HG03469 (cell line): Measurements from ENCODE around the gene DCP2.

Experiments
- ATAC-seq: cut with Tn5 transposase; IDR thresholded peaks from one replicate; pipeline ENCODE4 v1.9.1; 2021; ENCODE audit warnings: mild to moderate bottlenecking, moderate library complexity, moderate number of reproducible peaks; ENCODE audit not compliant: unreplicated experiment

The DCP2 gene

DNA sequence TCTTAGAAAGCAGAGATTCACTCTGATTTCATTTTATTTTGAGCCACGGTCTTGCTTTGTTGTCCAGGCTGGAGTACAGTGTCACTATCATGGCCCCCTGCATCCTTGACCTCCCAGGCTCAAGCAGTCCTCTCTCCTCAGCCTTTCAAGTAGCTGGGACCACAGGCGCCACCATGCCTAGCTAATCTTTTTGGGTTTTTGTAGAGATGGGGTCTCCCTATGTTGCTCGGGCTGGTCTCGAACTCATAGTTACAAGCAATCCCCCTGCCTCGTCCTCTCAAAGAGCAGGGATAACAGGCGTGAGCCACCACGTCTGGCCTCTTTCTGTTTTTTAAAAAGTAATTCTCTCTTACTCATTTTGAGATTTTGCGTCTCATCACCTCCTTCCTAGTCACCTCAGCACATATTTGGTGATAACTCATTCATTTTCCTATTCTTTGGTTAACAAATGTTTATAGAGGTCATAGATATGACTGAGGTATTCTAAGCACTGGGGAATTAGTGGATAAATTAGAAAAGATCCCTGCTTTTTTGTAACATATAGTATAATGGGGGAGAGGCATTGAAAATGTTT is 10.8 kb upstream of the DCP2 start:
- ATAC-seq = no peak

DNA sequence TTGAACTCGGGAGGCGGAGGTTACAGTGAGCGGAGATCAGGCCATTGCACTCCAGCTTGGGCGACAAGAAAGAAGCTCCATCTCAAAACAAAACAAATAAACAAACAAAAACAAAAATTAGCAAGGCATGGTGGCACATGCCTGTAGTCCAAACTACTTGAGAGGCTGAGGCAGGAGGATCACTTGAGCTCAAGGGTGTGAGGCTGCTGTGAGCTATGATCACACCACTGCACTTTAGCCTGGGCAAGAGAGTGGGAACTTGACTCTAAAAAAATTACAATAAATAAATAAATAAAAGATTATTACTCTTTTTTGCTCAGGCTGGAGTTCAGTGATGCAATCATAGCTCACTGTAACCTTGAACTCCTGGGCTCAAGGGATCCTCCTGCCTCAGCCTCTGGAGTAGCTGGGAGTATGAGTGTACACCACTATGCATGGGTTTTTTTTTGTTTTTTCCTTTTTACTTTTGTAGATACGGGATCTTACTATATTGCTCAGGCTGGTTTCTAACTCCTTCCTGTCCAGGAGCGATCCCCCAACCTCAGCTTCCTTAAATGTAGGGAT is 9.0 kb upstream of the DCP2 start:
- ATAC-seq = no peak

DNA sequence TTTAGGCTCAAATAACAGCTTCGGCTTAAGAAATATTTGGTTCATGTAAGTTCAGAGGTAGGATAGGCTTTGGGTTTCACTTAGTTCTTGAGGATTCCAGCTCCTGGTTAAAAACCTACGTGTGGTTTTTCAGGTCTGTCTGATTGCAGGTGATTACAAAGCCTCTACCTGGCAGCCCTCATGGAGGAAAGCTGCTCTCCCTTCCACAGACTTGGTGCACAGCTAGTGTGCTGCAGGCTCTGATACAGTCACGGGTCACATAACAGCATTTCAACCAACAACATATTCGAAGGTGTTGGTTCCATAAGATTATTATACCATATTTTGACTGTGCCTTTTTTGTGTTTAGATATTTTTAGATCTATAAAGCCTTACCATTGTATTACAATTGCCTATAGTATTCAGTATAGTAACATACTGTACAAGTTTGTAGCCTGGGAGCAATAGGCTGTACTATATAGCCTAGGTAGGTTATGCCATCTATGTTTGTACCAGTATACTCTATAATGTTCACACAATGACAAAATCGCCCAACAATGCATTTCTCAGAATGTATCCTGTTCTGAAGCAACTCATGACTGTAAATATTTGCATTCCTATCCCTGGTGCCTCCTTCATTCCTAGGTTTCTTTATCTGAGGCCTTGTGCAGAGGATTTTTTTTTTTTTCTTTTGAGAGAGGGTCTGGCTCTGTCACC is 8.0 kb upstream of the DCP2 start:
- ATAC-seq = no peak

DNA sequence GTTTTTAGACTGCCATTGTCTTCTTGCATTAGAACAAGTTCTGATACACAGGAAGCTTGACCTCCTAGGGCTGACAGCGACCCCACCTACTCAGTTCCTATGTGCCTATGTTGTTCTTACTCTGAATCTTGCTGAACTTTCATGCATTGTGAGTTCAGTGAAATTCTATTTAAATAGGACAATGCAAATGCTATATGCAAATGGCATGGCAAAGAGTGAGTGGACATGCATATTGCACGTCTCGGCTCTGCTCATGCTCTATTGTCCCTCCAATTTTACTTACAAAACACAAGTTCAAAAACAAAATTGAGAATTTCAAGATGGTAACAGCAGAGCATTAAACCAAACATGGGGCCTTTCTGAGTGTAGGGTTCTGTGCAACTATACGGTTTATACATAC is 5.3 kb upstream of the DCP2 start:
- no peak for ATAC-seq

DNA sequence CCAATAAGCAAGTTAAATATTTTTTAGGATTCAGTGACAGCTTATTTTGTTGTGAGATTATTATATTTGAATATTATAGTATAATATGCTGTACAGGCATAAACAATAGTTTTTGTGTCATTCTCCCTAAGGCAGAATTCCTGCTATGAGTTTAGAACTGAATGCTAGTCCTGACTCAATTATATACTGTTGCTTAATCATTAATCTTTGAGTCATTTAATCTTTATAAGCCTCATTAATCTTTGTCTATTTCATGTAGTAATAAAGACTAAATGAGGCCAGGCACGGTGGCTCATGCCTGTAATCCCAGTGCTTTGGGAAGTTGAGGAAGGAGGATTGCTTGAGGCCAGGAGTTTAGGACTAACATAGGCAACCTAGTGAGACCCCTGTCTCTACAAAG is 3.6 kb upstream of the DCP2 start:
- ATAC-seq = no peak

DNA sequence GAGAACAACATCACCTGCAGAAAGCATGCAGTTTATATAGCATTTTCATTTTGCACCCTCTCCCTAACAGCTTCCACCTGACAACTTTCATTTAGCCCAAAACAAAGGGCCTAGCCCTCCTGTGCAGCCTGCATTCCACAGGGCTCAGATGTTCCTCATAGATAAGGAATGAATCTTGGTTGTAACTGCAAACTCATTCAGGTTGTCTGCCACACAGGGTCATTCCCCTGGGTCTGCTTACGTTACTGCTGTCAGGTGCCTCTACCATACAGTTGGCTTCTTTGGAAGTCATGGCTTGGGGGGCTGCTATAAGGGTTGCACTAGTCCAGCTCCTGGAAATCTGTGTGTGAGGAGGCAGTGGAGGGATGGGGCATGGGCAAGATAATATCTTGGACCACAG is 2.7 kb upstream of the DCP2 start:
- ATAC-seq = no peak

DNA sequence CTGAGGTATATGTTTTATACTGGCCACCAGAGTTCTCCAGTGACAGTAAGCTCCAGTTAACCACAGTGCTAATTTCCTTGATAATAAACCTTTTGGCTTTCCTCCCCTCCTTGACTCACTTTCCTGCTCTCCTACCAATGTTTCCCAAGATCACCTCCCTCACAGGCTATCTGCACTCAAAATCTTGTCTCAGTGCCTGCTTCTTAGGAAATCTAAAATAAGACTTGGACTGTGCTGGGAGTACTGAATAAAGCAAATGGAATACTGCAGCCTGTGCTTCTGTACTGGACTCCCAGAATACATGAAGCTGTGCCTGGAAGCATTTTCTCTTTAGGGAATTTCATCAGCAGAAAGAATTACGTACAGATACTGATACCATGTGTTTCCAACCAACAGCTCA is 1.7 kb upstream of the DCP2 start:
- no peak for ATAC-seq

GRCh38 chr5:112975721-112976431 is 722 bp upstream of the DCP2 start:
- peak; percentile 0 for ATAC-seq

DNA sequence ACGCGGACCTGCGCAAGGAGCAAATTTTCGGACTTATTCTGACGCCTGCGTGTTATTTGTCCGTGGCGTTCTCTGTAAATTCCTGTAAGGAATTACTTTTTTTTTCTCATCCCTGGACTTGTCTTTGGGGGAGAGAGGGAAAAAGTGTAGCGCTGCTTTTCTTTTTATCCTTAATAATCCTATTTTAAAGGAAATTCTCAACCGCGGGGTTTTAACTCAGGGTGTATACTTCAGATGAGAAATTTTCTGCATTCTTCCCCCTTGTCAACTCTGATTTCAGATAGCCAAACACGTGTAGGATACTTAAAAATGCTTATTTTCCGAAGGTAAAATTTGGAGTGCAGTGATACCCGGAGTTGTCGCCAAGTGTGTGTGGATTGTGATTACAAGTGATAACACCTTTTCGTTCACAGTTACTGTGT is 853 bp downstream of the DCP2 start:
- ATAC-seq = no peak

DNA sequence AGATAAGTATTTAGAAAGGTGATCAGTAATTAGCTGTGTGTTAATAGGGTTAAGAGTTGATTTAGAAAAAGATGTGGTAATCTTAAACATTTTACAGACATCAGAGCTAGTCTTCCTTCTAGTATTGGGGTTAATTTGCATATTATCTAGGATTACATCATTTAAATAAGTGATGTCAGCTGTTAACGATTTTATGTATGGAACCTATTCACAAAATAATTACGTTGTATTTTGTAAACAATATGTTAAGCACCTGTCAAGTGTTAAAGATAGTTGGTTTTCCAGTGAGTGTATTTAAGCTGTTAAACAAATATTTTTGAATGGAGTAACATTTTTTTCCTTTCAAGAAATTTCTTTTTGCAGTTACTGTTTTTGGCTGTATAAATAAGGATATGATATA is 2.2 kb downstream of the DCP2 start:
- no peak for ATAC-seq

DNA sequence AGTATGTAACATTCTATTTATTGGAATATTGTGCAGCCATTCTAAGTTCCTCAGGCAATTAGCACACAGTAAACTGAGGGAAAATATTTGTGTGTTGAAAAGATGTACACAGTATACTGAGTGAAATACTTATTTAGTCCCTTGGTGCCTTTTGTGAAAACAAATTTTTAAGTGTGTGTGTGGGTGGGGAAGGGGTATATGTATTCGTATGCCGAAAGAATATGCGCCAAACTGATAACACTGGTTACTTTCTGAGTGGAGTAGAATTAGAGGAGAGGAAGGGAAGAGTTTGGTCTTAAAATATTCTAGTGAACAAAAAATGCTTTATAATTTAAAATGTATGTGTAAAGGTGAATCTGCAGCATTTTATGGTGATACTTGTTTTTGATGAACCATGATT is 3.1 kb downstream of the DCP2 start:
- ATAC-seq = no peak

DNA sequence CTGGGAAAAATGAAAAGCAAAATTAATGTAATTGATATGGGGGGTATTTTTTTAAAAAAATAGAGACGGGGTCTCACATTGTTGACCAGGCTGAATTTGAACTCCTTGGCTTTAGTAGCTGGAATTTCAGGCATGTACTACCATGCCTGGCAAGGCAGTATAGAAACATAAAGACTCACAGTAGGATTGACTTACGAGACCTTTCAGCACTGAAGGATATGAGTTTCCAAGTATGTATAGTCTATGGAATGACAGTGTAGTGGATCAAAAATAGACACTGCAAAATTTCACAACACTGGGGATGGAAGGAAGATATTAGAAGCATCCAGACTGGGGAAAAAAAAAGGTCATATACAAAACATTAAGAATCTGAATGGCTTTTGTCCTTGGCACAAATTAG is 6.8 kb downstream of the DCP2 start:
- no peak for ATAC-seq

GRCh38 chr5:112986224-112986623 is 9.6 kb downstream of the DCP2 start:
- ATAC-seq = no peak

GRCh38 chr5:112995764-112996618 is 19.4 kb downstream of the DCP2 start:
- ATAC-seq = peak; percentile 66

- no peak for ATAC-seq
Measured at GRCh38 chr5:112996830-112997374, 20.3 kb downstream of the DCP2 start.

DNA sequence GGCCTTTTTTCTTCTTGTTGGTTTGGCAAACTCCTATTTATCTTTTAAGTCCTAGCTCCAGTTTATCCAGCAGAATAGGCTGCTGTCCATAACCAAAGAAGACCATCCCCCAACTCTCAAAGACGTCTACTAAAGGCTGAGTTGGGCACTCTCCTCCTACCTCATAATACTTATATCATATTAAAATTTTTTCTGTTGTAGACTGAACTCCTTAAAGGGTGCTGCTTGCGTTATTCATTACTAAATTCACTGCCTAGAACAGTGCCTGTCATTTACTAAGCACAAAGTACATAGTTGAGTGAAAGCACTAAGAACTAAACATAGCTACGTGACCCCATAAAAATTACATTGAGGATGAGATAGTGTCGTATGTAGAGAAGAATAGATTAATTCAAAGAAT is 21.7 kb downstream of the DCP2 start:
- no peak for ATAC-seq

GRCh38 chr5:113000466-113000865 is 23.9 kb downstream of the DCP2 start:
- ATAC-seq = no peak

GRCh38 chr5:113002423-113002822 is 25.8 kb downstream of the DCP2 start:
- ATAC-seq = no peak

GRCh38 chr5:113003763-113004162 is 27.2 kb downstream of the DCP2 start:
- ATAC-seq = no peak

DNA sequence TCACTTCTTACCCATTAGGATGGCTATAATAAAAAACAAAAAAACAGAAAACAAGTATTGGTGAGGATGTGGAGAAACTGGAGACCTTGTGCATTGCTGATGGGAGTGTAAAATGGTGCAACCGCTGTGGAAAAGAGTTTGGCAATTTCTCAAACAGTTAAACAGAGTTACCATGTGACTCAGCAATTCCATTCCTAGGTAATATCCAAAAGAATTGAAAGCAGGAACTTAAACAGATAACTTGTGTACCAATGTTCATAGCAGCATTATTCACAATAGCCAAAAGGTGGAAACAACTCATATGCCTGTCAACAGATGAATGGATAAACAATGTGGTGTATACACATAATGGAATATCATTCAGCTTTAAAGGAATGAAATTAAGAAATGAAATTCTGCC is 28.9 kb downstream of the DCP2 start:
- no peak for ATAC-seq
